ENCODE measurements around the gene CENPB.

Gene CENPB

DNA sequence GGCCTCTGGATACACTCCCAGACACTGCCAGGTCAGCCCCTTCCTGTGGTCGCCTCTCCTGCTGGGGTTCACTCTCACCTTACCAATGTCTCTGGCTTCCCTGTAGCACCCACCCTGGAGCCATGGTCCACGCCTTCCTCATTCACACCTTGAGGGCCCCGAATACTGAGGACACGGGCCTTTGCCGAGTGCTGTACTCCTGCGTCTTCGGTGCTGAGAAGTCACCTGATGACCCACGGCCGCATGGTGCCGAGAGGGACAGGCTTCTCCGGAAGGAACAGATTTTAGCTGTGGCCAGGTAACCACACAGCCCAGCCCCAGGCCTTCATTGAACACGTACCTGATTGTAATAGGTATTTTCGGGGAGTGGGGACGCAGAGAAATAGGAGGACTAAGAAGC is 35.5 kb upstream of the CENPB start:
- TF ChIP-seq, protein P1, sequence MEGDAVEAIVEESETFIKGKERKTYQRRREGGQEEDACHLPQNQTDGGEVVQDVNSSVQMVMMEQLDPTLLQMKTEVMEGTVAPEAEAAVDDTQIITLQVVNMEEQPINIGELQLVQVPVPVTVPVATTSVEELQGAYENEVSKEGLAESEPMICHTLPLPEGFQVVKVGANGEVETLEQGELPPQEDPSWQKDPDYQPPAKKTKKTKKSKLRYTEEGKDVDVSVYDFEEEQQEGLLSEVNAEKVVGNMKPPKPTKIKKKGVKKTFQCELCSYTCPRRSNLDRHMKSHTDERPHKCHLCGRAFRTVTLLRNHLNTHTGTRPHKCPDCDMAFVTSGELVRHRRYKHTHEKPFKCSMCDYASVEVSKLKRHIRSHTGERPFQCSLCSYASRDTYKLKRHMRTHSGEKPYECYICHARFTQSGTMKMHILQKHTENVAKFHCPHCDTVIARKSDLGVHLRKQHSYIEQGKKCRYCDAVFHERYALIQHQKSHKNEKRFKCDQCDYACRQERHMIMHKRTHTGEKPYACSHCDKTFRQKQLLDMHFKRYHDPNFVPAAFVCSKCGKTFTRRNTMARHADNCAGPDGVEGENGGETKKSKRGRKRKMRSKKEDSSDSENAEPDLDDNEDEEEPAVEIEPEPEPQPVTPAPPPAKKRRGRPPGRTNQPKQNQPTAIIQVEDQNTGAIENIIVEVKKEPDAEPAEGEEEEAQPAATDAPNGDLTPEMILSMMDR (IDR thresholded peaks at IDR 0.05; ENCODE audit: low read depth, low read length, poor library complexity, severe bottlenecking): no peak
- Histone ChIP-seq H3K9me2 (replicated peaks; ENCODE audit: control insufficient read depth, low read length) (no peaks in the 10 kb centered on the region), H3K4me1 (ENCODE audit: control insufficient read depth, low read length) (peaks cover 29% of the 10 kb centered on the region), H3K27ac (ENCODE audit: low read depth, low read length) (no peak overlapping the region), H3K9me3 (ENCODE audit: control insufficient read depth, insufficient read depth, low read length) (no peaks in the 10 kb centered on the region), H3K27me3 (ENCODE audit: control insufficient read depth, low read length) (no peaks in the 10 kb centered on the region), H3K79me2 (ENCODE audit: control insufficient read depth, low read length) (peaks cover 14% of the 10 kb centered on the region), H4K20me1 (ENCODE audit: control insufficient read depth, insufficient read depth, low read depth, low read length) (no peaks in the 10 kb centered on the region), H3F3A (ENCODE audit: control insufficient read depth, insufficient read depth) (no peaks in the 10 kb centered on the region), H3K4me3 (ENCODE audit: low read length) (no peak overlapping the region), H3K4me2 (ENCODE audit: low read length) (no peak overlapping the region), H3K36me3 (ENCODE audit: control insufficient read depth, low read length) (peaks cover 21% of the 10 kb centered on the region)

- peaks cover 26% of the 10 kb centered on the region for H3K4me1 ChIP-seq (ENCODE audit: control insufficient read depth, low read length)
- H3K36me3 ChIP-seq (ENCODE audit: control insufficient read depth, low read length): peaks cover 19% of the 10 kb centered on the region
- peaks cover 14% of the 10 kb centered on the region for H3K79me2 ChIP-seq (ENCODE audit: control insufficient read depth, low read length)
- H3K27ac ChIP-seq (ENCODE audit: low read depth, low read length): peak overlapping the region; percentile 64
- no peaks in the 10 kb centered on the region for H3F3A ChIP-seq (ENCODE audit: control insufficient read depth, insufficient read depth)
- H3K4me3 ChIP-seq (ENCODE audit: low read length): peak overlapping the region; percentile 85
- H3K4me2 ChIP-seq (ENCODE audit: low read length): peak overlapping the region; percentile 81
- no peaks in the 10 kb centered on the region for H3K9me2 ChIP-seq (replicated peaks; ENCODE audit: control insufficient read depth, low read length)
- TF ChIP-seq EZH2phosphoT487 (IDR thresholded peaks at IDR 0.05; ENCODE audit: borderline replicate concordance, low read length): no peak
- TF ChIP-seq, protein P1 (IDR thresholded peaks at IDR 0.05; ENCODE audit: low read depth, low read length, poor library complexity, severe bottlenecking): no peak
- H3K27me3 ChIP-seq (ENCODE audit: control insufficient read depth, low read length): no peaks in the 10 kb centered on the region; the same call in 1 of the 2 replicates
- H4K20me1 ChIP-seq (ENCODE audit: control insufficient read depth, insufficient read depth, low read depth, low read length): no peaks in the 10 kb centered on the region
- no peaks in the 10 kb centered on the region for H3K9me3 ChIP-seq (ENCODE audit: control insufficient read depth, insufficient read depth, low read length)
Observed at GRCh38 chr20:3820901-3821727, 34.6 kb upstream of the CENPB start.

DNA sequence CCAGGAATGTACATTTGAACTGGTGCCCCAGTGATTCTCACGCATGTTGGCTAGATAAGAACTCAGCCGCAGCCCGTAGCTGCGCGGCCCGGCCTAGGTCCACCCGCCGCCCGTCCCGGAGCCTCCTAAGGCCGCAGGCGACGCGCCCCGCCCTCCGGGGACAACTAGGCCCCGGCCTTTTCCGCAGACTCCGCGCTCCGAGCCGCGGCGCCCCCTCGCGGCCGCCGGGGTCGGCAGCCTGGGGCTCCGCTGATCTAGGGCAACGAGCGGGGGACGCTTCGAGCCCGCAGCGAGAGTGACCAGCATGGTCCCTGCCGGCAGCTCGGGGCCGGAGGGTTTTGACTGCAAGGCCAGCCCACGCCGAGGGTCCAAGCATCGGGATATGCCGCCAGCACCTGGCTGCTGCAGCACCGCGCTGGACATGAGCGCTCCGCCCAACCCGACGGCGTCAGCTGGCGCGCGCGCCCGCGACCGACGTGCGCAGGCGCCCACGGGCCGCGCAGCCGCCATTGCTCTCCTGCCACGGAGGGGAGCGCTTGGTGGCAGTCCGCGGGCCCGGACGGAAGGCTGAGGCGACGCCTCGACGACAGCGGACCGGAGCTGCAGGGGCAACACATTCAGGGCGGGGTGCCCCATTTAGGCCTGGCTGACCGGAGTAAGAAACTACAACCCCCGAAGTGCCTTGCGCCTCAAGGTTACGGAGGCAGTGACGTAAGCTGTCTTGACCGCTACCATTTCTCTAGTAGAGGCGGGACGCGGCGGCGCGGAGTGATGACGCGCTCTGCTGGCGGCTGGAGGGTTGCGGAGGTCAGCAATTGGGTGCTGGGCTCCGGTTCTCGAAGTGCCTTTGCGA is 33.7 kb upstream of the CENPB start, which contains the start of gene AP5S1:
TSS of gene AP5S1 (plus strand) at position 500 of the 853 bp plus-strand sequence. CDS start 1,571 bp downstream, outside the sequence.
- no peaks in the 10 kb centered on the region for H3F3A ChIP-seq (ENCODE audit: control insufficient read depth, insufficient read depth)
- H3K36me3 ChIP-seq (ENCODE audit: control insufficient read depth, low read length): peaks cover 17% of the 10 kb centered on the region
- H3K79me2 ChIP-seq (ENCODE audit: control insufficient read depth, low read length): peaks cover 14% of the 10 kb centered on the region
- H3K27me3 ChIP-seq (ENCODE audit: control insufficient read depth, low read length): no peaks in the 10 kb centered on the region; the same call in 1 of the 2 replicates
- H4K20me1 ChIP-seq (ENCODE audit: control insufficient read depth, insufficient read depth, low read depth, low read length): no peaks in the 10 kb centered on the region
- TF ChIP-seq, protein P1 (IDR thresholded peaks at IDR 0.05; ENCODE audit: low read depth, low read length, poor library complexity, severe bottlenecking): peak; percentile 98
- no peak for TF ChIP-seq EZH2phosphoT487 (IDR thresholded peaks at IDR 0.05; ENCODE audit: borderline replicate concordance, low read length)
- H3K4me3 ChIP-seq (ENCODE audit: low read length): peak within 1 kb of the TSS; percentile 85
- no peaks in the 10 kb centered on the region for H3K9me3 ChIP-seq (ENCODE audit: control insufficient read depth, insufficient read depth, low read length)
- peaks cover 24% of the 10 kb centered on the region for H3K4me1 ChIP-seq (ENCODE audit: control insufficient read depth, low read length)
- peak within 1 kb of the TSS; percentile 81 for H3K4me2 ChIP-seq (ENCODE audit: low read length)
- peak within 1 kb of the TSS; percentile 64 for H3K27ac ChIP-seq (ENCODE audit: low read depth, low read length)
- H3K9me2 ChIP-seq (replicated peaks; ENCODE audit: control insufficient read depth, low read length): no peaks in the 10 kb centered on the region

Data from DOHH2 (cell line).